ENCODE results near the gene CEP120. TPM values are rescaled to one million over a fixed set of nuclear protein-coding genes. Genes with fewer than 3 reads are reported as not detected.

Gene CEP120
- total and polyA plus RNA-seq, 2 of the 4 experiments (the other 2 are of a cell fraction): 6.7 to 46.1 TPM

- BruUV-seq (replicated peaks): no TSS peak
- DNase-seq (no peak), ATAC-seq (ENCODE audit: low read depth) (peak; percentile 51)
- peak overlapping the region; percentile 46 for H3K14ac ChIP-seq (replicated peaks; ENCODE audit: low read depth, low read length)
- peaks cover 3% of the 10 kb centered on the region; the same call in 1 of the 2 replicates for H3K9me1 ChIP-seq (ENCODE audit: insufficient read depth, low read length)
- H3K27me3 ChIP-seq (ENCODE audit: control insufficient read depth, insufficient read depth, low read length): no peaks in the 10 kb centered on the region
- POLR2A ChIA-PET (ENCODE audit: unreplicated experiment): no interaction called here
- peak overlapping the region; percentile 92 for H2BK120ac ChIP-seq (ENCODE audit: low read depth, low read length)
- H4K20me1 ChIP-seq (ENCODE audit: insufficient read depth, low read length): no peaks in the 10 kb centered on the region
- peak overlapping the region; percentile 69 for H3K18ac ChIP-seq (ENCODE audit: low read depth, low read length)
- WGBS, 2 experiments (ENCODE audit: extremely low coverage in 2 of 2, insufficient read length in 1 of 2): no CpG with 5 or more reads among the region's 3 CpGs
- H3K4me3 ChIP-seq (ENCODE audit: insufficient read depth, low read depth, low read length): no peak overlapping the region
- no peaks in the 10 kb centered on the region for H3K79me1 ChIP-seq (ENCODE audit: low read depth in 1 of 2, low read length in 2 of 2)
- CTCF ChIA-PET: no interaction called here
- H2AFZ ChIP-seq (replicated peaks; ENCODE audit: low read length, poor library complexity): peak overlapping the region; percentile 51
- dilution Hi-C loops (cut with HindIII; ENCODE audit: low sequenced_read_pairs, unreplicated experiment) (no loop called here), in situ Hi-C loops (cut with MboI; ENCODE audit: low sequenced_read_pairs) (no loop called here), intact Hi-C loops (cut with micrococcal nuclease) (no loop called here)
- H3K9ac ChIP-seq (ENCODE audit: low read depth, low read length): peak overlapping the region; percentile 25; the same call in 1 of the 2 replicates
- H2BK20ac ChIP-seq (ENCODE audit: low read depth, low read length): peak overlapping the region; percentile 60
- H4K91ac ChIP-seq (ENCODE audit: insufficient read depth, low read depth, low read length): peak overlapping the region; percentile 87
- peak overlapping the region; percentile 59 for H4K5ac ChIP-seq (ENCODE audit: low read depth, low read length)
- peak overlapping the region; percentile 51 for H2BK5ac ChIP-seq (ENCODE audit: low read depth, low read length, poor library complexity, severe bottlenecking)
- TF ChIP-seq POLR2A (IDR thresholded peaks at IDR 0.05; ENCODE audit: low read depth, low read length) (no peak), CEBPB (IDR thresholded peaks at IDR 0.05; ENCODE audit: low read depth, low read length) (peak; percentile 30; the same call in 1 of the 2 replicates)
- H3K4ac ChIP-seq (ENCODE audit: low read depth, low read length): peak overlapping the region; percentile 86
- H4K8ac ChIP-seq (ENCODE audit: low read depth in 2 of 2, low read length in 2 of 2): peak overlapping the region; percentile 75 to 83; a peak in 3 of 4 replicates
- peak overlapping the region; percentile 45; the same call in 1 of the 2 replicates for H3K23ac ChIP-seq (ENCODE audit: low read depth, low read length)
- peak overlapping the region; percentile 80; the same call in 1 of the 2 replicates for H3K27ac ChIP-seq (ENCODE audit: insufficient read depth, low read length)
- no peak overlapping the region for H3K4me2 ChIP-seq (ENCODE audit: low read depth, low read length)
- H2AK9ac ChIP-seq (replicated peaks; ENCODE audit: low read depth, low read length, poor library complexity): no peak overlapping the region
- peak overlapping the region; percentile 47 for H3K56ac ChIP-seq (ENCODE audit: extremely low read depth, insufficient read depth, low read length)
- no peaks in the 10 kb centered on the region for H3K36me3 ChIP-seq (ENCODE audit: control insufficient read depth, insufficient read depth, low read length)
- H3K4me1 ChIP-seq (ENCODE audit: control insufficient read depth, insufficient read depth, low read length): peaks cover 4% of the 10 kb centered on the region; the same call in 1 of the 2 replicates
- no peaks in the 10 kb centered on the region for H3K9me3 ChIP-seq (ENCODE audit: control insufficient read depth, insufficient read depth, low read length)
- peak overlapping the region; percentile 91 for H2BK15ac ChIP-seq (ENCODE audit: low read depth, low read length)
- peak overlapping the region; percentile 91 for H2AK5ac ChIP-seq (ENCODE audit: low read depth, low read length)
Measured at GRCh38 chr5:123429221-123429954, 6.2 kb upstream of the CEP120 start.

Measured in IMR-90 (cell line).